ENCODE results near the gene BRINP3.

DNA sequence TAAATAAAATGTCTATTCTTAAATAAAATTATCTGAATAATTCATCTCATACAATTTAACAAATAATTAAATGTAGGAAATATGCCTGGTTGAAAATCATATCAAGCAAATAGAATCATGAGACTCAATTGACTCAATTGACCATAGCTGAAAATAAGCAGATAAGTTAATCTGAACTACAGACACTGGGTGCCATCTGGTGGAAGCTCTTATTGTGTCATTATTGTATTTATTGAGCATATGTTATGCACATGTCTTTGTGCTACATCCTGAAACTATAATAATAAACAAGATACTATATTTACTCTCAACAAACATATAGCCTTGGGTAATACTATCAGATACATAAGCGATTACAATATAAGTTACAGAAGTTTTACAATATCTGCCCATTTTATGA, 41.0 kb downstream of the BRINP3 start:
- TF ChIP-seq, protein P1, sequence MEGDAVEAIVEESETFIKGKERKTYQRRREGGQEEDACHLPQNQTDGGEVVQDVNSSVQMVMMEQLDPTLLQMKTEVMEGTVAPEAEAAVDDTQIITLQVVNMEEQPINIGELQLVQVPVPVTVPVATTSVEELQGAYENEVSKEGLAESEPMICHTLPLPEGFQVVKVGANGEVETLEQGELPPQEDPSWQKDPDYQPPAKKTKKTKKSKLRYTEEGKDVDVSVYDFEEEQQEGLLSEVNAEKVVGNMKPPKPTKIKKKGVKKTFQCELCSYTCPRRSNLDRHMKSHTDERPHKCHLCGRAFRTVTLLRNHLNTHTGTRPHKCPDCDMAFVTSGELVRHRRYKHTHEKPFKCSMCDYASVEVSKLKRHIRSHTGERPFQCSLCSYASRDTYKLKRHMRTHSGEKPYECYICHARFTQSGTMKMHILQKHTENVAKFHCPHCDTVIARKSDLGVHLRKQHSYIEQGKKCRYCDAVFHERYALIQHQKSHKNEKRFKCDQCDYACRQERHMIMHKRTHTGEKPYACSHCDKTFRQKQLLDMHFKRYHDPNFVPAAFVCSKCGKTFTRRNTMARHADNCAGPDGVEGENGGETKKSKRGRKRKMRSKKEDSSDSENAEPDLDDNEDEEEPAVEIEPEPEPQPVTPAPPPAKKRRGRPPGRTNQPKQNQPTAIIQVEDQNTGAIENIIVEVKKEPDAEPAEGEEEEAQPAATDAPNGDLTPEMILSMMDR (IDR thresholded peaks at IDR 0.05), result peak; percentile 76
- TF ChIP-seq ZFX (IDR thresholded peaks at IDR 0.05; ENCODE audit: borderline replicate concordance), result no peak
